HG03342 (cell line): Measurements from ENCODE around the gene ELOVL6.
A peak's percentile ranks its signal among the peaks of the same experiment; 100 is the strongest.
"Not testable (repeated sequence)": the region's sequence is repeated elsewhere in the genome, so short reads cannot be mapped to it uniquely, and the experiment has no call there.

Experiments
- ATAC-seq: cut with Tn5 transposase; IDR thresholded peaks from one replicate; pipeline ENCODE4 v1.9.1; 2021; ENCODE audit warnings: mild to moderate bottlenecking, moderate library complexity; ENCODE audit not compliant: unreplicated experiment

ELOVL6 gene

GRCh38 chr4:110039164-110039563 is 159.3 kb downstream of the ELOVL6 start:
- ATAC-seq = not testable (repeated sequence)

- peak; percentile 95 for ATAC-seq
Observed at GRCh38 chr4:110034026-110034393, 164.4 kb downstream of the ELOVL6 start.

GRCh38 chr4:110033355-110034025 is 164.9 kb downstream of the ELOVL6 start:
- ATAC-seq = peak; percentile 13

GRCh38 chr4:110032603-110033002 is 165.8 kb downstream of the ELOVL6 start:
- ATAC-seq = no peak

GRCh38 chr4:110025718-110026117 is 172.7 kb downstream of the ELOVL6 start:
- ATAC-seq = no peak

- no peak for ATAC-seq
Observed at GRCh38 chr4:110025056-110025455, 173.4 kb downstream of the ELOVL6 start.

- ATAC-seq = no peak
Observed at GRCh38 chr4:110022457-110022856, 176.0 kb downstream of the ELOVL6 start.

- ATAC-seq = no peak
Observed at GRCh38 chr4:110020646-110021443, 177.6 kb downstream of the ELOVL6 start.

GRCh38 chr4:110020139-110020538 is 178.3 kb downstream of the ELOVL6 start:
- no peak for ATAC-seq

GRCh38 chr4:110019153-110019552 is 179.3 kb downstream of the ELOVL6 start:
- no peak for ATAC-seq

- no peak for ATAC-seq
Observed at GRCh38 chr4:110014233-110014632, 184.2 kb downstream of the ELOVL6 start.

GRCh38 chr4:110012917-110013316 is 185.5 kb downstream of the ELOVL6 start:
- ATAC-seq = no peak

GRCh38 chr4:110010797-110011196 is 187.6 kb downstream of the ELOVL6 start:
- ATAC-seq = no peak

GRCh38 chr4:110009550-110009949 is 188.9 kb downstream of the ELOVL6 start:
- ATAC-seq = no peak

- ATAC-seq = no peak
Observed at GRCh38 chr4:110008540-110008939, 189.9 kb downstream of the ELOVL6 start.

GRCh38 chr4:110007217-110007616 is 191.2 kb downstream of the ELOVL6 start:
- no peak for ATAC-seq

GRCh38 chr4:110005461-110006056 is 192.9 kb downstream of the ELOVL6 start:
- peak; percentile 75 for ATAC-seq

- no peak for ATAC-seq
Observed at GRCh38 chr4:110004556-110004955, 193.9 kb downstream of the ELOVL6 start.

GRCh38 chr4:110003401-110004187 is 194.8 kb downstream of the ELOVL6 start:
- ATAC-seq = no peak

- no peak for ATAC-seq
Observed at GRCh38 chr4:110002326-110002725, 196.1 kb downstream of the ELOVL6 start.

GRCh38 chr4:109999585-109999912 is 198.9 kb downstream of the ELOVL6 start:
- ATAC-seq = no peak
